Subcutaneous abdominal adipose tissue (tissue), 5 donors: Measurements from ENCODE around the gene ACOT7.
"Not testable (repeated sequence)": the region's sequence is repeated elsewhere in the genome, so short reads cannot be mapped to it uniquely, and the experiment has no call there.

ENCODE experiments used
- H3K27ac ChIP-seq: one replicate; pipeline ENCODE4 v1.7.0; 2013; ENCODE audit warnings: low read depth, mild to moderate bottlenecking, inconsistent platforms, low read length, moderate library complexity
- H3K27me3 ChIP-seq, 5 donors: one replicate each; pipeline ENCODE4 v1.7.0; 2013; ENCODE audit warnings: low read length in 5 of 5, inconsistent platforms in 1 of 5; ENCODE audit not compliant: control insufficient read depth in 5 of 5, insufficient read depth in 4 of 5
- H3K36me3 ChIP-seq, 5 donors: one replicate each; pipeline ENCODE4 v1.7.0; 2013; ENCODE audit warnings: low read length in 5 of 5; ENCODE audit not compliant: control insufficient read depth in 5 of 5, insufficient read depth in 5 of 5
- H3K4me1 ChIP-seq, 5 donors: one replicate each; pipeline ENCODE4 v1.7.0; 2013; ENCODE audit warnings: low read length in 5 of 5, mild to moderate bottlenecking in 3 of 5, moderate library complexity in 1 of 5; ENCODE audit not compliant: control insufficient read depth in 5 of 5, insufficient read depth in 5 of 5
- H3K4me3 ChIP-seq, 5 donors: one replicate each; pipeline ENCODE4 v1.7.0; 2013; ENCODE audit warnings: low read length in 5 of 5, low read depth in 1 of 5
- H3K9ac ChIP-seq, 5 donors: one replicate each; pipeline ENCODE4 v1.7.0; 2013; ENCODE audit warnings: low read length in 5 of 5, mild to moderate bottlenecking in 4 of 5, moderate library complexity in 3 of 5
- H3K9me3 ChIP-seq, 5 donors: one replicate each; pipeline ENCODE4 v1.7.0; 2013; ENCODE audit warnings: low read length in 5 of 5; ENCODE audit not compliant: control insufficient read depth in 5 of 5
- donor health status: healthy.
- donor health status: healthy.
- donor health status: healthy.
- donor health status: healthy.
- donor health status: healthy.

Gene ACOT7

GRCh38 chr1:6384962-6385361, 8.6 kb downstream of the ACOT7 start:
- Histone ChIP-seq H3K4me1 (peaks cover 0 to 5% (median 4%) of the 10 kb centered on the region in 5 donors), H3K36me3 (no peaks in the 10 kb centered on the region), H3K9ac (no peak overlapping the region), H3K27me3 (no peaks in the 10 kb centered on the region), H3K9me3 (no peaks in the 10 kb centered on the region), H3K4me3 (no peak overlapping the region), H3K27ac (no peak overlapping the region)

GRCh38 chr1:6384135-6384534, 9.4 kb downstream of the ACOT7 start:
- Histone ChIP-seq H3K27me3 (no peaks in the 10 kb centered on the region), H3K4me1 (peaks cover 0 to 5% (median 4%) of the 10 kb centered on the region in 5 donors), H3K4me3 (no peak overlapping the region), H3K9me3 (no peaks in the 10 kb centered on the region), H3K36me3 (no peaks in the 10 kb centered on the region), H3K9ac (no peak overlapping the region), H3K27ac (no peak overlapping the region)

GRCh38 chr1:6380037-6380436, 13.5 kb downstream of the ACOT7 start:
- no peaks in the 10 kb centered on the region for H3K9me3 ChIP-seq
- H3K27ac ChIP-seq = no peak overlapping the region
- H3K4me3 ChIP-seq = no peak overlapping the region
- peaks cover 0 to 4% (median 3%) of the 10 kb centered on the region in 5 donors for H3K4me1 ChIP-seq
- H3K9ac ChIP-seq = no peak overlapping the region
- no peaks in the 10 kb centered on the region for H3K36me3 ChIP-seq
- no peaks in the 10 kb centered on the region for H3K27me3 ChIP-seq

- H3K4me1 ChIP-seq = no peaks in the 10 kb centered on the region
These were observed 15.3 kb downstream of the ACOT7 start for GRCh38 chr1:6378096-6378746.

GRCh38 chr1:6373961-6374720, 19.4 kb downstream of the ACOT7 start:
- no peaks in the 10 kb centered on the region for H3K36me3 ChIP-seq
- no peak overlapping the region for H3K9ac ChIP-seq
- no peaks in the 10 kb centered on the region for H3K9me3 ChIP-seq
- H3K27me3 ChIP-seq = no peaks in the 10 kb centered on the region
- H3K4me1 ChIP-seq = peaks cover 0 to 2% (median 0%) of the 10 kb centered on the region in 5 donors
- H3K27ac ChIP-seq = no peak overlapping the region
- no peak overlapping the region for H3K4me3 ChIP-seq

More at GRCh38 chr1:6378096-6378746, 15.3 kb downstream of the ACOT7 start:
- Histone ChIP-seq H3K9me3 (no peaks in the 10 kb centered on the region), H3K27ac (no peak overlapping the region), H3K9ac (no peak overlapping the region), H3K4me3 (no peak overlapping the region), H3K27me3 (no peaks in the 10 kb centered on the region), H3K36me3 (no peaks in the 10 kb centered on the region)

- not testable (repeated sequence) for H3K9ac ChIP-seq, H3K27me3 ChIP-seq, H3K36me3 ChIP-seq, H3K4me3 ChIP-seq, H3K27ac ChIP-seq, H3K9me3 ChIP-seq
- H3K4me1 ChIP-seq = peaks cover 0 to 20% (median 15%) of the 10 kb centered on the region in 5 donors
These were observed 21.3 kb downstream of the ACOT7 start for GRCh38 chr1:6372236-6372635.

- no peaks in the 10 kb centered on the region for H3K27me3 ChIP-seq
- H3K4me1 ChIP-seq = peaks cover 0 to 27% (median 17%) of the 10 kb centered on the region in 5 donors
- H3K4me3 ChIP-seq = no peak overlapping the region
- H3K9ac ChIP-seq = no peak overlapping the region
- H3K36me3 ChIP-seq = no peaks in the 10 kb centered on the region
- no peaks in the 10 kb centered on the region for H3K9me3 ChIP-seq
- H3K27ac ChIP-seq = no peak overlapping the region
These were observed 23.6 kb downstream of the ACOT7 start for GRCh38 chr1:6370006-6370405.

GRCh38 chr1:6367381-6368012, 26.1 kb downstream of the ACOT7 start:
- no peak overlapping the region for H3K9ac ChIP-seq
- H3K4me3 ChIP-seq = no peak overlapping the region
- peaks cover 0 to 29% (median 20%) of the 10 kb centered on the region in 5 donors for H3K4me1 ChIP-seq
- H3K27me3 ChIP-seq = no peaks in the 10 kb centered on the region
- no peaks in the 10 kb centered on the region for H3K9me3 ChIP-seq
- no peaks in the 10 kb centered on the region for H3K36me3 ChIP-seq
- H3K27ac ChIP-seq = no peak overlapping the region

GRCh38 chr1:6365047-6365446, 28.5 kb downstream of the ACOT7 start:
- Histone ChIP-seq H3K27me3 (no peaks in the 10 kb centered on the region), H3K9ac (no peak overlapping the region), H3K27ac (no peak overlapping the region), H3K9me3 (no peaks in the 10 kb centered on the region), H3K36me3 (no peaks in the 10 kb centered on the region), H3K4me3 (no peak overlapping the region), H3K4me1 (peaks cover 0 to 29% (median 22%) of the 10 kb centered on the region in 5 donors)
